CD14-positive monocyte (primary cell): Measurements from ENCODE around the gene GPI. TPM values are rescaled to one million over a fixed set of nuclear protein-coding genes. Genes with fewer than 3 reads are reported as not detected.

Source experiments
- DNase-seq, 3 donors: peaks; one replicate each; pipeline ENCODE4 v3.0.0-alpha.2; 2011 to 2022
- H2AFZ ChIP-seq: 2 replicates; pipeline ENCODE4 v1.6.0; 2012; ENCODE audit warnings: mild to moderate bottlenecking, low read depth, low read length, inconsistent platforms; ENCODE audit not compliant: insufficient read depth, poor library complexity, severe bottlenecking
- H3K27ac ChIP-seq, 2 donors: 1 replicate in 1 of 2; 2 replicates in 1 of 2; pipeline ENCODE4 v1.5.1; 2012 to 2013; ENCODE audit warnings: low read length in 2 of 2, control low read depth in 1 of 2, inconsistent platforms in 1 of 2, low read depth in 1 of 2, mild to moderate bottlenecking in 1 of 2
- H3K27me3 ChIP-seq, 2 donors: one replicate each; pipeline versions ENCODE4 v1.6.0 to v1.6.1; 2011 to 2013; ENCODE audit warnings: low read length in 2 of 2; ENCODE audit not compliant: control insufficient read depth in 2 of 2, insufficient read depth in 2 of 2
- H3K36me3 ChIP-seq, 2 donors: replicated peaks in 1 of 2; 1 replicate in 1 of 2; 2 replicates in 1 of 2; pipeline versions ENCODE4 v1.5.1 to v1.6.1; 2012 to 2013; ENCODE audit warnings: low read length in 2 of 2, control low read depth in 1 of 2, inconsistent platforms in 1 of 2, mild to moderate bottlenecking in 1 of 2; ENCODE audit not compliant: insufficient read depth in 2 of 2, control insufficient read depth in 1 of 2
- H3K4me1 ChIP-seq, 2 donors: 1 replicate in 1 of 2; 2 replicates in 1 of 2; pipeline versions ENCODE4 v1.5.1 to v1.6.1; 2012 to 2013; ENCODE audit warnings: low read length in 2 of 2, control low read depth in 1 of 2, inconsistent platforms in 1 of 2, mild to moderate bottlenecking in 1 of 2, moderate library complexity in 1 of 2; ENCODE audit not compliant: insufficient read depth in 2 of 2, control insufficient read depth in 1 of 2
- H3K4me2 ChIP-seq: replicated peaks from 2 replicates; pipeline ENCODE3; 2012; ENCODE audit warnings: low read length, moderate library complexity, mild to moderate bottlenecking; ENCODE audit not compliant: poor library complexity, severe bottlenecking; ENCODE audit errors: extremely low read depth
- H3K4me3 ChIP-seq, 3 experiments: fragments of 200-600 bp in 1 of 3; sonication (generic) in 1 of 3; replicated peaks in 1 of 3; 1 replicate in 2 of 3; 2 replicates in 1 of 3; pipeline ENCODE4 v1.5.1; 2011 to 2013; ENCODE audit warnings: low read length in 3 of 3, mild to moderate bottlenecking in 3 of 3, control low read depth in 2 of 3, low read depth in 2 of 3, inconsistent platforms in 1 of 3, moderate library complexity in 1 of 3
- H3K79me2 ChIP-seq: 2 replicates; pipeline ENCODE4 v1.6.0; 2012; ENCODE audit warnings: mild to moderate bottlenecking, control low read depth, inconsistent platforms, low read length, moderate library complexity; ENCODE audit not compliant: insufficient read depth
- H3K9ac ChIP-seq: 2 replicates; pipeline ENCODE4 v1.6.0; 2017; ENCODE audit warnings: low read length, mild to moderate bottlenecking; ENCODE audit not compliant: insufficient read depth, poor library complexity, severe bottlenecking
- H3K9me3 ChIP-seq, 2 donors: replicated peaks in 1 of 2; 1 replicate in 1 of 2; 2 replicates in 1 of 2; pipeline versions ENCODE4 v1.5.1 to v1.6.1; 2012 to 2013; ENCODE audit warnings: low read length in 2 of 2, control low read depth in 1 of 2; ENCODE audit not compliant: control insufficient read depth in 1 of 2, insufficient read depth in 1 of 2
- H4K20me1 ChIP-seq: 2 replicates; pipeline ENCODE4 v1.6.0; 2012; ENCODE audit warnings: mild to moderate bottlenecking, low read length, control low read depth, moderate library complexity; ENCODE audit not compliant: insufficient read depth
- H3K27ac Mint-ChIP-seq, 7 donors: one replicate each; pipeline ENCODE4 v1.8.0; 2020; ENCODE audit warnings: mild to moderate bottlenecking in 7 of 7, mixed read lengths in 7 of 7, moderate library complexity in 6 of 7, inconsistent platforms in 2 of 7
- H3K27me3 Mint-ChIP-seq, 3 donors: one replicate each; pipeline ENCODE4 v1.8.0; 2021 to 2022; ENCODE audit warnings: low read depth in 3 of 3, mild to moderate bottlenecking in 3 of 3, mixed read lengths in 3 of 3, moderate library complexity in 3 of 3, inconsistent platforms in 1 of 3
- H3K36me3 Mint-ChIP-seq, 2 donors: one replicate each; pipeline ENCODE4 v1.8.0; 2020; ENCODE audit warnings: mixed read lengths in 2 of 2, inconsistent platforms in 1 of 2, mild to moderate bottlenecking in 1 of 2
- H3K4me1 Mint-ChIP-seq: one replicate; pipeline ENCODE4 v1.8.0; 2020; ENCODE audit warnings: mild to moderate bottlenecking, mixed read lengths
- H3K4me3 Mint-ChIP-seq, 2 donors: one replicate each; pipeline ENCODE4 v1.8.0; 2020; ENCODE audit warnings: mild to moderate bottlenecking in 2 of 2, mixed read lengths in 2 of 2, moderate library complexity in 1 of 2
- H3K9me3 Mint-ChIP-seq, 7 donors: one replicate each; pipeline ENCODE4 v1.8.0; 2020 to 2022; ENCODE audit warnings: mixed read lengths in 7 of 7, mild to moderate bottlenecking in 6 of 7, moderate library complexity in 6 of 7, inconsistent platforms in 2 of 7
- CTCF ChIP-seq: fragments of 200-600 bp; IDR thresholded peaks from one replicate; pipeline ENCODE4 v1.8.0; 2022; ENCODE audit warnings: antibody characterized with exemption, mild to moderate bottlenecking
- WGBS: methylation state at CpG from one replicate; pipeline ENCODE4 v1.1.5; 2013; ENCODE audit warnings: missing lambda C conversion rate; ENCODE audit not compliant: insufficient coverage; 5-methylcytosine and 5-hydroxymethylcytosine counted together
- intact Hi-C, 2 donors: fragments of 100-400 bp; cut with micrococcal nuclease; formaldehyde crosslinking; loops; one replicate each; pipeline versions ENCODE4 v1.15.0 to v1.15.1; 2023
- polyA plus RNA-seq, 3 donors: library from polyadenylated mRNA; depleted of rRNA in 1 of 3; unstranded in 2 of 3; stranded (reverse) in 1 of 3; fragments of 300-500 nt in 2 of 3; fragments of >200 nt in 1 of 3; fragmentation: Illumina TruSeq in 2 of 3; gene quantifications; 1 replicate in 2 of 3; 2 replicates in 1 of 3; pipeline ENCODE4 v1.2.3, GENCODE V29; 2012 to 2021

GPI gene
- polyA plus RNA-seq, 3 donors: 81.2 to 107 (median 95.3) TPM

- H3K27me3 ChIP-seq: no peaks in the 10 kb centered on the region
- H3K4me3 ChIP-seq: no peak overlapping the region
- H3K36me3 ChIP-seq: peaks cover 5 to 27% of the 10 kb centered on the region in 2 donors
- no peak overlapping the region for H3K4me2 ChIP-seq
- no peaks in the 10 kb centered on the region for H3K79me2 ChIP-seq
- no peaks in the 10 kb centered on the region for H3K4me1 ChIP-seq
- no peak overlapping the region for H2AFZ ChIP-seq
- WGBS: no CpG with 5 or more reads among the region's 1 CpG
- H3K36me3 Mint-ChIP-seq: peaks cover 30 to 34% of the 10 kb centered on the region in 2 donors
- H3K4me3 Mint-ChIP-seq: no peak overlapping the region
- intact Hi-C loops: loop anchor here (5.0 to 10.0 kb wide), 2 partner anchors 82 to 85 kb away; partner anchors contain the start of gene GARRE1 (in 2 of the 2)
- H3K27me3 Mint-ChIP-seq: peaks cover 6 to 9% (median 6%) of the 10 kb centered on the region in 3 donors
- no peaks in the 10 kb centered on the region for H3K9me3 ChIP-seq
- no peak overlapping the region for H3K27ac ChIP-seq
- no peak overlapping the region for H3K9ac ChIP-seq
- no peaks in the 10 kb centered on the region for H3K4me1 Mint-ChIP-seq
- peak; percentile 88 for TF ChIP-seq CTCF
- DNase-seq: peak; percentile 15 to 29 (median 23)
- H3K27ac Mint-ChIP-seq: no peak overlapping the region
- no peaks in the 10 kb centered on the region for H4K20me1 ChIP-seq
- no peaks in the 10 kb centered on the region for H3K9me3 Mint-ChIP-seq
Observed at GRCh38 chr19:34336781-34337271, 28.2 kb upstream of the GPI start.

- Histone ChIP-seq H3K79me2 (no peaks in the 10 kb centered on the region), H3K36me3 (peaks cover 12 to 35% of the 10 kb centered on the region in 2 donors), H3K4me3 (no peak overlapping the region), H3K4me1 (no peaks in the 10 kb centered on the region), H3K9ac (no peak overlapping the region), H4K20me1 (no peaks in the 10 kb centered on the region), H2AFZ (no peak overlapping the region), H3K27ac (no peak overlapping the region), H3K27me3 (no peaks in the 10 kb centered on the region), H3K9me3 (no peaks in the 10 kb centered on the region), H3K4me2 (no peak overlapping the region)
- peaks cover 6 to 9% (median 6%) of the 10 kb centered on the region in 3 donors for H3K27me3 Mint-ChIP-seq
- DNase-seq: no peak
- no CpG with 5 or more reads among the region's 2 CpGs for WGBS
- TF ChIP-seq CTCF: no peak
- intact Hi-C loops: loop anchor here (5.0 to 10.0 kb wide), 2 partner anchors 83 to 85 kb away; partner anchors contain the start of gene GARRE1 (in 2 of the 2)
- H3K36me3 Mint-ChIP-seq: peaks cover 39 to 41% of the 10 kb centered on the region in 2 donors
- no peaks in the 10 kb centered on the region for H3K9me3 Mint-ChIP-seq
- H3K4me3 Mint-ChIP-seq: no peak overlapping the region
- H3K4me1 Mint-ChIP-seq: no peaks in the 10 kb centered on the region
- no peak overlapping the region for H3K27ac Mint-ChIP-seq
Observed at GRCh38 chr19:34337739-34338138, 27.3 kb upstream of the GPI start.
